ENCODE data around the gene DNMBP.
A peak's percentile ranks its signal among the peaks of the same experiment; 100 is the strongest.
"Not testable (repeated sequence)": the region's sequence is repeated elsewhere in the genome, so short reads cannot be mapped to it uniquely, and the experiment has no call there.

Gene DNMBP

DNA sequence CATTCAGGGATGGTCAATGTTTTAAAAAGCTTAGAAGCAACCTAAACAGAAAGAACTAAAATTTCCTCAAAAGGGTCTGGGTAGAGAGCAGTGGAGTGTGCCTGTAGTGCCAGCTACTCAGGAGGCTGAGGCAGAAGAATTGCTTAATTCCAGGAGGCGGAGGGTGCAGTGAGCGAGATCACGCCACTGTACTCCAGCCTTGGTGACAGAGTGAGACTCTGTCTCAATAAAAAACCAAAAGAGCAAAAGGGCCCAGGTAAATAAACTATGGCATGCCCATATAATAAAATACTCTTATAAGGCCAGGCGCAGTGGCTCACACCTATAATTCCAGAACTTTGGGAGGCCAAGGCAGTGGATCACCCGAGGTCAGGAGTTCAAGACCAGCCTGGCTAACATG, 93.0 kb downstream of the DNMBP start:
- DNase-seq (ENCODE audit: low spot score): no peak

DNA sequence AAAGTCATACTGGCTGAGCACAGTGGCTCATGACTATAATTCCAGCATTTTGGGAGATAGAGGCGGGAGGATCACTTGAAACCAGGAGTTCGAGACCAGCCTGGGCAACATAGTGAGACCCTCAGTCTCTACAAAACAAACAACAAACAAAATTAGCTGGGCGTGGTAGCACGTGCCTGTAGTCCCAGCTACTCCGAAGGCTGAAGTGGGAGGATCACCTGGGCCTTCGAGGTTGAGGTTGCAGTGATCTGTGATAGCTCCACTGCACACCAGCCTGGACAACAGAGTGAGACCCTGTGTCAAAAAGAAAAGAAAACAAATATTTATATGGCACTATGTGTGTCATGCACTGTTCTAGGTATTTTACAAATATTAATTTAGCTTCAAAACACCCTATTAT, 94.3 kb downstream of the DNMBP start:
- DNase-seq (ENCODE audit: low spot score): no peak

DNA sequence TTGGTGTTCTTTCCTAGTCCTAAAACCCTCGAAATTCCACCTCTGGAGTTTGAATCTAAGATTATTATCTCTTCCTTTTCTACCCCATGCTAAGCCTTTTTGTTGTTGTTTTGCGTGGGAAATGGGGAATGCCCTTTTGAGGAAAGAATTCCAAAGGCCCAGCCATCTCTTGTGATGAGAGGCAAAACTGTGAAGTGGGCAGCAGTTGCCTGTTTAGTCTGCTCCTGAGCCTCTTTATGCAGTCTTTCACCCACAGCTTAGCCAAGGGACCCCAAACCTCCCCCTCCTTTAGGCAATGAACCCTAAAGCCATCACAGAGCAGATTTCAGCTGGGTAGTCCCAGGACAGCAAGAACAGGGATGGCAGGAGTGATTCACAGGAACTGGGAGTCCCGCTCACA, 95.5 kb downstream of the DNMBP start:
- no peak for DNase-seq (ENCODE audit: low spot score)

DNA sequence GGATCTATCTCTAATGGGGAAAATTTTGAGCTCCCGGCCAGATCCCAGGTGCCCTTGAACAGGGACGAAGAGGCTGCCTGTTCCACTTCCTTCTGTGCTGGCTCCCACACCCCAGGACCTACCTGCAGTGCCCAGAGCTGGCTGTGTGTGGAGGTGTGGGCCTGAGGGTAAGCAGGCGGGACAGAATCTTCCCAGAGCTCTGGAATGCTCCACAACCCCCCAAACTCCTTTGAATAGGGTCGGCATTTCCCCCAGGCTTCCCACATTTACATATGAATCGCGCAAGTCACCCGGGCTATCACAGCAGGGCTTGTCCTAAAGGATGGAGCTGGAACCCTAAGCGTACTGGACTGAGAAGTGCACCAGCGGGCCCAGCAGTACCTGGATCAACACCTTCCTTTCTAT, 95.9 kb downstream of the DNMBP start:
- DNase-seq (ENCODE audit: low spot score): peak; percentile 52

DNA sequence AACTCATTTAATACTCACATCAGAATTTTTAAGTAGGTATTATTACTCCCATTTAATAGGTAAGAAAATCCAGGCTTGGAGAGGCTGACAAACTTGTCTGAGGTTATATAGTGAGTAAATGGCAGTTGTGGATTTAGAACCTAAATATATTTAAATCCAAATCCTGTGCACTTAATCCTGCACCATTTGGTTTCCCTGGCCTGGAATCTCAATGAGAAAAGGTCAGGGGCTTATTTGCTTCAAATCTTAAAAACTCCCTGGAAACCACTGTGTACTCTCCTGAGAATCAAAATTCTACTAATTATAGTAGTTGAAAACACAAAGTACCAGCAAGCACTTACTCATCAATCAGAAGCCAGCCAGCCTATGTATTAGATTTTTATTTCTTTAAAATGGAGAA, 97.7 kb downstream of the DNMBP start:
- DNase-seq (ENCODE audit: low spot score): no peak

DNA sequence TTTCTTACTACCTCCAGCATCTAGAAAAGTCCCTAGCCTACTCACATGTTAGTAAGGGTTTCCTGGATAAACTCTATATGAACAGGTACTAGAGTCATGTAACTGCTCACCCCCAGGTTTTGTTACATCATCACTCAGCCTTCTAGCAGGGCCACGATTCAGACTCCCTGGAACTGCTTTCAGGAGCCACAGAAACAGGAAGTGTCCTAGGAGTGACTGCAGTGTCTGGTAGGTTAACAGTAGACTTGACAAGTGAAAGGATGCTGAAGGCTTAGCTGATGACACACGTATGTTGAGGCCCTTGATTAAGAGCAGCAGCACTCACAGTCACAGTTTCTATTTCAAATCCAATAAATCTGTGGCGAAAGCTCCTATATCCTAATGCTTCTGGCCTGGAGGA, 101.2 kb downstream of the DNMBP start:
- DNase-seq (ENCODE audit: low spot score): peak; percentile 91

DNA sequence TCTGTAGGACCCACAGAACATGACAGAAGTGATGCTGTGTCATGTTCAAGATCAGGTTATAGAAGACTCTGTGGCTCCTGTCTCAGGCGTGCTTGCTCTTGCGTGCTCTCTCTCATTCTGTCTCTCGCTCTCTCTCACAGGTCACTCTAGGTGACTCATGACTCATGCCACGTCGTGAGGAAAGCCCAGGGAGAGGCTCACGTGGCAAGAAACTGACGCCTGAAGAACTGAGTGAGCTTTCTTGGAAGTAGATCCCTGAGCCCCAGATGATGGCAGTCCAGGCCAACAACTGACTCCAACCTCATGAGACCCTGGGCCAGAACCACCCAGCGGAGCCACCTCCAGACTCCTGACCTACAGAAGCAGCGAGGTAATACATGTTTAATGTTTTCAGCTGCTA, 103.3 kb downstream of the DNMBP start:
- DNase-seq (ENCODE audit: low spot score): peak; percentile 94

DNA sequence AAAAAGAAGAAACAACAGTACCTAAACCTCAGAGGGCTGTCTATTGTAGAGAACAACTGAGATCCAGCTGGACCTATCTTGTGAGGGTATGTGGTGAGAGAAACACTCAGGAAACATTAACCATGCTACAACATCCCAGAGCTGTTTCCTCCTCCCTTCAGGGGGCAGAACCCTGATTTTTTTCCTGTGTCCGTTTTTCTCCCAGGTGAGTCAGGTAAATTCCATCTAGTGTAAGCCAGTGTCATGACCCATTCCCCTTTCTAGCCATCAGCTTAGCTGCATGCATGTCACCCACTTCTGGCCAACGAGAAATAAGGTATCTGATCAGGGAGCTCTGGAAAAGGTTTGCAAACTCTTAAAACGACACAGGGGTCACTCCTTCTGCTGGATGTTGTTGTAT, 103.8 kb downstream of the DNMBP start:
- peak; percentile 81 for DNase-seq (ENCODE audit: low spot score)

DNA sequence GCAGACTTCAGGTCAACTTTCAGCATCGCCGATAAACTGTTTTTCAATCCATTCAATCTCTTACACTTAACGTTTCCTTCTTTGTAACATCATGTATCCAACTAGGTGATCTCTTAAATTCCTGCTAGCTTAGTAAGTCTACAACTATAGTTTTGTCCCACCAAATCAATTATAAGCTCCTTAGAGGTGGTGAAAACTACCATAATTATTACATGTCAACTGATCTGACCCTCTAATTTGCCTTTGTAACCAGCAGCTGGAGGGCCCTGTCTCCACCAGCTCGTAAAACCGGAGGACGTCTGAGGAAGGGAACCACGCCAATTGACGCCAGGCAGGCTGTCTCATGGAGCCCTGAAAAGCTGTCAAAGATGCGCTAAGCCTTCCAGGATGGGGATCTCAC, 113.9 kb downstream of the DNMBP start:
- no peak for DNase-seq (ENCODE audit: low spot score)

DNA sequence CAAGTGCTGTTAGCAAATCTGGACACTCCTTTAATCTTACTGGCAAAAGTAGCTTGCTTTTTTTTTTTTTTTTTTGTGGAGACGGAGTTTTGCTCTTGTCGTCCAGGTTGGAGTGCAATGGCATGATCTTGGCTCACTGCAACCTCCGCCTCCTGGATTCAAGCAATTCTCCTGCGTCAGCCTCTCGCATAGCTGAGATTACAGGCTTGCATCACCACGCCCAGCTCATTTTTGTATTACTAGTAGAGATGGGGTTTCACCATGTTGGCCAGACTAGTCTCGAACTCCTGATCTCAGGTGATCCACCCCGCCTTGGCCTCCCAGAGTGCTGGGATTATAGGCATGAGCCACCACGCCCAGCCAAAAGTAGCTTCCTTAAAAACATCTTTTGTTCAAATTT, 114.7 kb downstream of the DNMBP start:
- not testable (repeated sequence) for DNase-seq (ENCODE audit: low spot score)

DNA sequence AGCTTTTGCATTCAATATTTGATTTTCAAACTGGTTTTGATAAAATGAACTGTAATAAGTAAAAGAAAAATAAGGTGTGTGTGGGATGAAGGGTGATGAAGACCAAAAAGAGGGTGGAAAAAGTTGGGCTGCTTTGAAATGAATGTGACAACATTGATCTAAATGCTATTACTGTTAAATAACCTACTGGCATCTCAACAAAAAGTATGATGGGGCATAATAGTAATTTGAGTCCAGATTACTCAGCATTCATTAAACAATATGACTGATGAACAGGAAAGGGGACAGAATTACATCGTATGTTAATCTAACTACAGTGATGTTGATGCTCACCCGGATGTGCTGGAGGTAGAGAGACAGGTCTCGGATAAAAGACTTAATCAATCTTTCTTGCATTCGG, 115.1 kb downstream of the DNMBP start:
- no peak for DNase-seq (ENCODE audit: low spot score)

DNA sequence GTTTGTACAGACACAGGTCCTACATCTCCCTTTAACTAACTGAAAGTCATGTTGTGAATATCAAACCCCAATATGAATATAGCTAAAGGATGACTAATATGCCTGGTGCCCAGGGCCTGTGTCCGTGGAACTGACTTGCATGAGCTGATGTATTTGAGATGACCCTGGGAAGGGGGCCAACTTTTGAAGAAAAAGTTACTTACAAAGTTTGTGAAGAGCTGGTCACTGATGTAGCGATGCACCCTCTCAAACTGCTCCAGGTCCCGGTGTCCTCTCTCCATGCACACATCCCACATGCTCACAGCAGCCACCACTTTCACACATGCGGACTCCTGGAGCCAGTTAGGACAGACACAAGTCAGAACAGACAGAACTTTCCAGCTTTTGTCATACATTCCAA, 121.1 kb downstream of the DNMBP start:
- no peak for DNase-seq (ENCODE audit: low spot score)

DNA sequence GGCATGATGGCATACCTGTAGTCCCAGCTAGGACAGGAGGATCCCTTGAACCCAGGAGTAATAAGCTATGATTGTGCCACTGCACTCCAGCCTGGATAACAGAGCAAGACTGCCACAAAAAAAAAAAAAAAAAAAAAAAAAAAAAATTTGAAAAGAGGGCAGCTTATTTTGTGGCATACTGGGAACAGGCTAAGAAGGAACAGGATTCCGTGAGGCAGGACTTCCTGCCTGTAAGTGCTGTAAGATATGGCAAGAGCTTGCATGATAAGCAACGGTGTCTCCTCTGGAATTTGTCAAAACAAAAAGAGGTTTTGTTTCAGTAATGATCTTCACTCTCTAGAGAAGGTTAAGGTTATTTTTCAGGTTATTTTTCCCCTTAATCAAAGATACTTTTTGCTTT, 126.2 kb downstream of the DNMBP start:
- no peak for DNase-seq (ENCODE audit: low spot score)

DNA sequence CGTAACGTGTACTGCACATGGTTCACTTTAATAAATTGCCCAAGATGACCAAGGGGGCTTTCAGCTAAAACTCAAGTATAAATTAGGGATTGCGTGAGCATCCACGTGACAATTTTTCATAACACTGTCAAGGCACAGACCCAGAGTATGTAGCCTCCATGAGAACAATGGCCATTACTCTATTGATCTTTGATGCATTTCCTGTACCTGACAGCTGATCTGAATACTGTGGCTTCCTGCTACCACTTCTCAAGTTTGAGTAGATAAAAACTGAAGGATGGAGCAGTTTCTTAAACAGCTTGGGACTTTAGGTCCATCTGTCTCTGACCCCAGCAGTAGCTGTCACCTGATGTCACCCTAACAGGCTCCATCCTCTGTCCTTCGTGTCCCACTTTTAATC, 128.4 kb downstream of the DNMBP start:
- DNase-seq (ENCODE audit: low spot score): no peak

DNA sequence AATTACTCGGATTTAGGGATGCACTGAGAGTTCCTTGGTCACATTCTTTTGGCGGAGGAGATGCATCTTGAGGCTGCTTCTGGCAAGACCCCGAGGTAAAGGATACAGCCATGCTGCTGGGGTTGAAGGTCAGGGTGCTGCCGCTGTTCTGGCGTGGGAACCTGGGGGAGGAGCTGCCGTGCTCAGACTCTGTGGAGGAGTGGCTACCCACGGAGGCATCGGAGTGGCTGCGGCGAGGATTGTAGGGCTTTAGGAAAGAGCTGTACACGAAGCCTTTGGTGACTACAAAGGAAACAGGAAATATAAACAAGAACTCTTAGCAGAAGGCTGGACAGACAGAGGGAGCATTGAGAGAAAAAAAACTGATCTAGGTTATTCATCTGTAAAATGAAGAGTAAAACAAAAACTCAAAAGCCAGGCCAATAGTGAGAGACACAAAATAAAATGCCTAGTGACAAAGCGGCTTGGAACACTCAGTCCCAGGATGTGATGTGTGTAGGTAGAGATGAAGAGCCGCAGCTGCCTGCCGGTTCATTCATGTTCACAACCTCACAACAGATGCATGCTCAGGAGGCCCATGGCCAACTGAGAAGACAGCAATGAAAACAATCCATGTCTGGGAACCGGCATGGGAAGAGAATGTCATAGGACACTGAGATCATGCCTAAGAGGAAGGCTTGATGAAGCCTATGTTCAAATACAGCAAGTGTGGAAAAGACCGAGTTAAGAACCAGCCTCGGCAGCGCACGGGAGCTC, 129.5 kb downstream of the DNMBP start:
- DNase-seq (ENCODE audit: low spot score): no peak

DNA sequence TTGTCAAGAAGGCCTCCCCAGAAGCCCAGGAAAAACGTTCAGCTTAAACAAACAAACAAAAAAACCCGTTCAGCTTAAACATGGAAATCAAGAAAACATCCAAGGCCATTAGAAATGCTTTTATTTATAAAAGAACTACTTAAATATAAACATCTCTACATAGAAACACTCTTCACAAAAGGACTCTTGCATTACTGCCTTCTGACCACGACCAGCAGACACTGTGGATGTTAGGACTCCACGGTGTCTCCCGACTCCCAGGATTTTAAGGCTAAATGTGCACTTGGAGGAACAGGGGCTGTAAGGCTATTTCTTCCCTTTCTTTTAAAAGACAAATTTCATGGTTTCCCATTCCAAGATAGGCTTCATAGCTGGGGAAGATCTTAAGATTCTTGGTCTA, 134.3 kb downstream of the DNMBP start:
- DNase-seq (ENCODE audit: low spot score): no peak

DNA sequence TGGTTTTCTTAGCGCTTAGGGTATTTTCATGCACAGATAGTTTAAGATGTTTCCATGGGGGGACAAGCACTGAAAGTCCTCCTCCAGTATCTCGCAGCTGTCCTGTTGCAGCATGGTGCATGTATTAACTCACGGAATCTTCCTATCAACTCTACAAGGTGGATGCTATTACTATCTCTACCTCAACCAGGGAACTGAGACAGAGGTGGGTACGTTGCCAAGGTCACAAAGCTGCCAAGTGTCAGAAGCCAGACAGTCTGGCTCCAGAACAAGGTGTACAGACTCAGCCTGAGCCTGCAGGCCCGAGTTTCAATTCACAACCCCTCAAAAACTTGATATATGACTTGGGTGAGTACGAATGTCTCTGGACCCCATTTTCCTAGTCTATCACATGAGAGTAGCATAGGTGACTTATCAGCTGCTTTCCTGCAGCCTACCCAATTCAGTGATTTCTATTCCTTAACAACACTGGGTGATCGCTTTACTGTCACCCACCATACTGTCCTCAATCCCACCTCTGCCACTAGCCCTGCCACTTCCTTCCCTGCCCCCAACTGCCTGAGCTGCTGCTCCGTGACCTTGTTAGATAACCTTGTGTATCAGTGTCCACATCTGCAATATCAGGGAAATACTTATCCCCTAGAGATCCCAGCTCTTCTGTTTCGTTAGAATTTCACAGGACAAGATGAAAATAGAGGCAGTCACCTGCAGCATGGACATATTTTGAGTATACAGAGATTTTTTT, 135.2 kb downstream of the DNMBP start:
- DNase-seq (ENCODE audit: low spot score): no peak

DNA sequence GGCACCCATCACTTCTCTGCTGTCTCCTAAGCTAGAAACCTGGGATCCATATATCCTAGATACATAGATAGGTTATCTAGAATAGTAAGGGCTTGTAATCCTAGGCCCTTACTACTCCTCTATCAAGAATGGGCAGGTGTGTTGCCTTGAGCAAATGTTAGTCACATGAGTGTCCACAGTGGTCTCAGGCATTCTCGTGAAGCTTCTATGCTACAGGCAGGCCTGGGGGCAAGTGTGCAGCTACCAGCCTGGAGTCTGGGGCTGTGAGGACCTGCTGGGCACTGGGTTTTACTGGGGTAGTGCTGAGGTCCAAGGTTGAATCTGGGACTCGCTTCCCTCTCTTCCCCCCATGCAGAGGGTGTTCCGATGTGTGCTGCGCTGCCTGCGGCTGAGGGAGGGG, 135.9 kb downstream of the DNMBP start:
- DNase-seq (ENCODE audit: low spot score): no peak

DNA sequence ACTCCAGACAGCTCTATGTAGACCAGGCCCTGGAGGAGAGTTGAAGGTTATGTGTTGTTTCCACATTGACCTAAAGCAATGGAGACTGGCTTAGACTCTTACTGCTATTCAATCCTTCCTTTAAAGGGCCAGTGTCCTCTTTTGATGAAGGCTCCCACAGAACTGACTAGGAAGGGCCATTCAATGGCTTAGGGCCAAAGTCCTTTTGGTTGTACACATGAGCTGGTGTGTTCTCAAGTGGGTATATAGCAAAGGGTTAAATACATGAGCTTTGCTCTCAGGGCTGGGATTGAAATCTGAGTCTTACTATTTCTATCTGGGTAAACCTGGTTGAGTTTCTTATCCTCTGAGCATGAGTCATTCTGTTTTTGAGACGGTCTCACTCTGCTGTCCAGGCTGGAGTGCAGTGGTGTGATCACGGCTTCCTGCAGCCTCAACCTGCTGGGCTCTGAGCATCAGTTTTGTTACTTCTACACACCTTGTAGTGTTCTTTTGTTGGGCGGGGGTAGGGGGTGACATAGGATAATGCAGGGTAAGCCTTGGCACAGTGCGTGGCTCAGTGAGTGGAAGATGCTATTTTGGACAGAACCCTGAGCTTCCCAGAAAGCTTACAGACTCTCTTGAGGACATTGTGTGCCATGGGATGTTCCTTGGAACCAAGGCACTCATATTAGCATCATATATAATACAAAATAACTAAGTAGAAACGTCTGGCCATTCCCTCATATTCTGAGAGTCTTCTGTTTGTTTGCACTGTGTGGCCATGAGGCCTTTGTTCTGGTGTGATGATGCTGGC, 137.2 kb downstream of the DNMBP start:
- DNase-seq (ENCODE audit: low spot score): peak; percentile 48

DNA sequence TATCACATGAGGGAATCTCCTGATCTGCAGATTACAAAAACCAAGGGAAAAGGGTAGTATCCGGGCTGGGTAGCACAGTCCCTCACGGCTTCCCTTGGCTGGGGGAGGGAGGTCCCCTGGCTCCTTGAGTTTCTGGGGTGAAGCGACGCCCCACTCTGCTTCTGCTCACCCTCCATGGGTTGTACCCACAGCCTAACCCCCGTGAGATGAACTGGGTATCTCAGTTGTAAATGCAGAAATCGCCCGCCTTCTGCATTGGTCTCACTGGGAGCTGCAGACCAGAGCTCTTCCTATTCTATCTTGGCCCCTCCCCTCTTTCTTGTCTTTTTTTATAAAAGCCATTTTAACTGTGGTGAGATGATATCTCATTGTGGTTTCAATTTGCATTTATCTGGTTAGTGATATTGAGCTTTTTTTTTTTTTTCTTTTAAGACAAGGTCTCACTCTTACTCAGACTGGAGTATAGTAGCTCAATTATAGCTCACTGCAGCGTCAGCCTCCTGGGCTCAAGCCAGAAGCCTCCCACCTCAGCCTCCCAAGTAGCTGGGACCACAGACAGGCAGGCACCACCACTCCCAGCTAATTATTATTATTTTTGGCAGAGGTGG, 139.5 kb downstream of the DNMBP start:
- no peak for DNase-seq (ENCODE audit: low spot score)

DNA sequence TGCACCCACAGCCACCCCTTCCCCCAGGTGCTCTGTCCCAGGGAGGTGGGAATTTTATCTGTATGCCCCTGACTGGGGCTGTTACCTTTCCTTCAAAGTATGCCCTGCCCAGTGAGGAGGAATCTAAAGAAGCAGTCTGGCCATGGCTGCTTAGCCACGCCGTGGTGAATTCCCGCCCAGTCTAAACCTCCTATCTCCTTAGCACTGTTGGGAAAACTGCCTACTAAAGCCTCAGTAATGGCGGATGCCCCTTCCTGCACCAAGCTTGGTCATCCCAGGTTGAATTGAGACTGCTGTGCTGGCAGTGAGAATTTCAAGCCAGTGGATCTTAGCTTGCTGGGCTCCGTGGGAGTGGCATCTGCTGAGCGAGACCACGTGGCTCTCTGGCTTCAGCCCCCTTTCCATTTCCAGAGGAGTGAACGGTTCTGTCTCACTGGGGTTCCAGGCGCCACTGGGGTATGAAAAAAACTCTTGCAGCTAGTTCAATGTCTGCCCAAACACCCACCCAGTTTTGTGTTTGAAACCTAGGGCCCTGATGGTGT, 140.1 kb downstream of the DNMBP start:
- DNase-seq (ENCODE audit: low spot score): no peak

DNA sequence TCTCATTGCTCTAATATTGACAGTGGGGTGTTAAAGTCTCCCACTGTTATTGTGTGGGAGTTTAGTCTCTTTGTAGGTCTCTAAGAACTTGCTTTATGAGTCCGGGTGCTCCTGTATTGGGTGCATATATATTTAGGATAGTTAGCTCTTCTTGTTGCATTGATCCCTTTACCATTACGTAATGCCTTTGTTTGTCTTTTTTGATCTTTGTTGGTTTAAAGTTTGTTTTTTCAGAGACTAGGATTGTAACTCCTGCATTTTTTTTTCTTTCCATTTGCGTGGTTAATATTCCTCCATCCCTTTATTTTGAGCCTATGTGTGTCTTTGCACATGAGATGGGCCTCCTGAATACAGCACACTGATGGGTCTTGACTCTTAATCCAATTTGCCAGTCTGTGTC, 142.5 kb downstream of the DNMBP start:
- DNase-seq (ENCODE audit: low spot score): not testable (repeated sequence)
